H1 (cell line): Measurements from ENCODE around the gene ADARB2. TPM values are rescaled to one million over a fixed set of nuclear protein-coding genes. Genes with fewer than 3 reads are reported as not detected.

Source experiments
- CTCF ChIA-PET: fragments of 300-600 bp; sonication (Branson Sonifier 250); formaldehyde crosslinking; loops from one replicate; lab custom pipeline; 2021; ENCODE audit not compliant: partially characterized antibody; lab: Charles Lee
- POLR2A ChIA-PET: fragments of 300-600 bp; sonication (Branson Sonifier 250); formaldehyde crosslinking; loops from one replicate; lab custom pipeline; 2021; ENCODE audit warnings: inconsistent platforms; ENCODE audit not compliant: partially characterized antibody; lab: Charles Lee
- DNase-seq, 2 experiments: peaks; one replicate each; pipeline versions ENCODE4 v3.0.0 to v3.0.0-alpha.2; 2010 to 2022; ENCODE audit warnings: low spot score in 2 of 2, low read depth in 1 of 2, mixed read lengths in 1 of 2
- FAIRE-seq: peaks from 2 replicates; lab custom pipeline; 2011; peaks lifted over from hg19 to GRCh38; lab: Jason Lieb, UNC
- H2AFZ ChIP-seq: 2 replicates; pipeline ENCODE4 v1.8.1; 2012; ENCODE audit warnings: low read length, inconsistent platforms
- H2AK5ac ChIP-seq: 2 replicates; pipeline ENCODE4 v1.6.1; 2013; ENCODE audit warnings: low read depth, low read length
- H2BK120ac ChIP-seq: replicated peaks from 2 replicates; pipeline ENCODE3; 2013; ENCODE audit warnings: low read depth, low read length, inconsistent platforms
- H2BK12ac ChIP-seq: 2 replicates; pipeline ENCODE4 v1.6.1; 2013; ENCODE audit warnings: low read depth, low read length
- H2BK15ac ChIP-seq: 2 replicates; pipeline ENCODE4 v1.6.1; 2013; ENCODE audit warnings: low read length
- H2BK20ac ChIP-seq: 2 replicates; pipeline ENCODE4 v1.6.1; 2013; ENCODE audit warnings: low read length
- H2BK5ac ChIP-seq: 2 replicates; pipeline ENCODE4 v1.6.1; 2013; ENCODE audit warnings: low read depth, low read length
- H3K14ac ChIP-seq: 2 replicates; pipeline ENCODE4 v1.6.1; 2013; ENCODE audit warnings: inconsistent platforms; ENCODE audit not compliant: insufficient read length
- H3K18ac ChIP-seq: 2 replicates; pipeline ENCODE4 v1.6.1; 2013; ENCODE audit warnings: low read length; ENCODE audit errors: extremely low read depth
- H3K23ac ChIP-seq: 2 replicates; pipeline ENCODE4 v1.6.1; 2013; ENCODE audit warnings: inconsistent platforms; ENCODE audit not compliant: insufficient read length
- H3K23me2 ChIP-seq: 2 replicates; pipeline ENCODE4 v1.6.1; 2013; ENCODE audit warnings: low read depth, low read length
- H3K27ac ChIP-seq: 2 replicates; pipeline ENCODE4 v1.6.1; 2011; ENCODE audit warnings: low read depth, low read length, inconsistent platforms
- H3K27me3 ChIP-seq, 4 experiments: replicated peaks in 1 of 4; 1 replicate in 1 of 4; 2 replicates in 3 of 4; pipeline versions ENCODE4 v1.6.1 to v1.8.1; 2011 to 2013; ENCODE audit warnings: low read length in 3 of 4, mild to moderate bottlenecking in 3 of 4, inconsistent platforms in 2 of 4, mixed read lengths in 2 of 4, moderate library complexity in 1 of 4; ENCODE audit not compliant: control insufficient read depth in 3 of 4, insufficient read depth in 3 of 4; ENCODE audit errors: extremely low read depth in 1 of 4
- H3K36me3 ChIP-seq, 4 experiments: 2 replicates each; pipeline versions ENCODE4 v1.6.1 to v1.8.1; 2011 to 2013; ENCODE audit warnings: mild to moderate bottlenecking in 4 of 4, low read length in 3 of 4, moderate library complexity in 2 of 4, control low read depth in 1 of 4, inconsistent platforms in 1 of 4; ENCODE audit not compliant: insufficient read depth in 4 of 4, control insufficient read depth in 2 of 4
- H3K4ac ChIP-seq: replicated peaks from 2 replicates; pipeline ENCODE3; 2013; ENCODE audit warnings: low read length, low read depth, mixed read lengths, inconsistent platforms; ENCODE audit not compliant: insufficient read length
- H3K4me1 ChIP-seq, 4 experiments: replicated peaks in 1 of 4; 1 replicate in 1 of 4; 2 replicates in 3 of 4; pipeline versions ENCODE4 v1.6.1 to v1.8.1; 2011 to 2013; ENCODE audit warnings: low read length in 3 of 4, inconsistent platforms in 2 of 4, mixed read lengths in 1 of 4; ENCODE audit not compliant: insufficient read depth in 4 of 4, control insufficient read depth in 3 of 4
- H3K4me2 ChIP-seq, 2 experiments: 2 replicates each; pipeline versions ENCODE4 v1.6.1 to v1.8.1; 2011 to 2013; ENCODE audit warnings: low read depth in 2 of 2, low read length in 2 of 2, control low read depth in 1 of 2, inconsistent platforms in 1 of 2, mild to moderate bottlenecking in 1 of 2; ENCODE audit not compliant: insufficient read depth in 1 of 2
- H3K4me3 ChIP-seq, 4 experiments: fragments of 200-600, 300-600 bp in 1 of 4; sonication (generic), shearing (Covaris generic), sonication (Bioruptor Twin) in 1 of 4; 2 replicates each; pipeline versions ENCODE4 v1.5.1 to v1.8.1; 2011 to 2016; ENCODE audit warnings: low read length in 4 of 4, low read depth in 3 of 4, control low read depth in 2 of 4, inconsistent platforms in 2 of 4, mild to moderate bottlenecking in 2 of 4, mixed read lengths in 1 of 4, moderate library complexity in 1 of 4; ENCODE audit not compliant: insufficient read depth in 2 of 4; ENCODE audit errors: extremely low read depth in 1 of 4
- H3K56ac ChIP-seq: replicated peaks from 2 replicates; pipeline ENCODE3; 2013; ENCODE audit warnings: low read depth, mild to moderate bottlenecking, mixed read lengths, low read length, inconsistent platforms; ENCODE audit not compliant: insufficient read length
- H3K79me1 ChIP-seq: 2 replicates; pipeline ENCODE4 v1.6.1; 2013; ENCODE audit warnings: low read depth, low read length, control low read depth
- H3K79me2 ChIP-seq, 2 experiments: 2 replicates each; pipeline versions ENCODE4 v1.6.1 to v1.8.1; 2012 to 2013; ENCODE audit warnings: low read length in 2 of 2, mild to moderate bottlenecking in 2 of 2, inconsistent platforms in 1 of 2; ENCODE audit not compliant: insufficient read depth in 2 of 2, control insufficient read depth in 1 of 2
- H3K9ac ChIP-seq, 4 experiments: replicated peaks in 1 of 4; 1 replicate in 1 of 4; 2 replicates in 3 of 4; pipeline versions ENCODE4 v1.6.1 to v1.8.1; 2011 to 2013; ENCODE audit warnings: low read depth in 3 of 4, low read length in 3 of 4, control low read depth in 2 of 4, mild to moderate bottlenecking in 2 of 4, moderate library complexity in 2 of 4, inconsistent platforms in 1 of 4; ENCODE audit errors: extremely low read depth in 1 of 4
- H3K9me3 ChIP-seq, 2 experiments: 2 replicates each; pipeline versions ENCODE4 v1.6.1 to v1.8.1; 2012 to 2013; ENCODE audit warnings: mild to moderate bottlenecking in 2 of 2, moderate library complexity in 2 of 2, control low read depth in 1 of 2, inconsistent platforms in 1 of 2, low read depth in 1 of 2, low read length in 1 of 2, mixed read lengths in 1 of 2; ENCODE audit not compliant: insufficient read depth in 2 of 2
- H4K20me1 ChIP-seq, 2 experiments: replicated peaks in 1 of 2; 2 replicates each; pipeline versions ENCODE3 to v1.8.1; 2011 to 2013; ENCODE audit warnings: inconsistent platforms in 2 of 2, low read length in 2 of 2, mild to moderate bottlenecking in 1 of 2; ENCODE audit not compliant: insufficient read depth in 2 of 2, control insufficient read depth in 1 of 2
- H4K5ac ChIP-seq: 2 replicates; pipeline ENCODE4 v1.6.1; 2013; ENCODE audit warnings: low read length, low read depth, mixed read lengths, inconsistent platforms; ENCODE audit not compliant: insufficient read length
- H4K8ac ChIP-seq: 2 replicates; pipeline ENCODE4 v1.8.0; 2013; ENCODE audit warnings: mild to moderate bottlenecking, moderate library complexity, low read length, inconsistent platforms; ENCODE audit not compliant: insufficient read depth; ENCODE audit errors: extremely low read depth
- H4K91ac ChIP-seq: replicated peaks from 2 replicates; pipeline ENCODE3; 2013; ENCODE audit warnings: low read length, mixed read lengths, inconsistent platforms; ENCODE audit not compliant: insufficient read length
- CHD1 ChIP-seq: IDR thresholded peaks from 2 replicates; pipeline ENCODE4 v1.6.1; 2012; ENCODE audit warnings: low read depth, low read length, improper control_type of control experiment
- CTBP2 ChIP-seq: IDR thresholded peaks from 2 replicates; pipeline ENCODE4 v1.7.0; 2011; ENCODE audit warnings: borderline replicate concordance, mild to moderate bottlenecking, moderate library complexity, mixed read lengths, low read length; ENCODE audit not compliant: insufficient read depth, insufficient read length
- EGR1 ChIP-seq: IDR thresholded peaks from 2 replicates; pipeline ENCODE4 v1.6.1; 2011; ENCODE audit warnings: low read depth, low read length, borderline replicate concordance
- KDM1A ChIP-seq: fragments of 200-600, 300-600 bp; sonication (generic); IDR thresholded peaks from 2 replicates; pipeline ENCODE4 v1.7.1; 2016; ENCODE audit warnings: mild to moderate bottlenecking, low read length, borderline replicate concordance
- KDM5A ChIP-seq: fragments of 200-600 bp; IDR thresholded peaks from 2 replicates; pipeline ENCODE4 v1.7.1; 2012; ENCODE audit warnings: mild to moderate bottlenecking, low read length, inconsistent platforms, mixed read lengths
- MAFK ChIP-seq: IDR thresholded peaks from 2 replicates; pipeline ENCODE4 v1.6.1; 2012; ENCODE audit warnings: low read depth, mild to moderate bottlenecking, improper control_type of control experiment, low read length
- RFX5 ChIP-seq: IDR thresholded peaks from 2 replicates; pipeline ENCODE4 v1.6.1; 2011; ENCODE audit warnings: low read depth, low read length, improper control_type of control experiment, borderline replicate concordance
- SIX5 ChIP-seq: IDR thresholded peaks from 2 replicates; pipeline ENCODE4 v1.6.1; 2011; ENCODE audit warnings: mild to moderate bottlenecking, low read depth, low read length
- TCF12 ChIP-seq: IDR thresholded peaks from 2 replicates; pipeline ENCODE4 v1.6.1; 2011; ENCODE audit warnings: low read depth, mild to moderate bottlenecking, low read length
- WGBS, 2 experiments: shearing (Covaris generic) in 1 of 2; methylation state at CpG; one replicate each; pipeline versions ENCODE4 v1.1.6 to v1.1.7; 2013 to 2015; ENCODE audit warnings: low lambda C conversion rate in 2 of 2, mixed read lengths in 2 of 2, inconsistent platforms in 1 of 2, low coverage in 1 of 2, missing lambda C conversion rate in 1 of 2; ENCODE audit not compliant: insufficient replicate concordance in 2 of 2, insufficient coverage in 1 of 2, insufficient read length in 1 of 2; ENCODE audit errors: extremely low coverage in 1 of 2, missing lambda C conversion rate in 1 of 2; 5-methylcytosine and 5-hydroxymethylcytosine counted together
- polyA plus RNA-seq, 7 experiments: library from polyadenylated mRNA; depleted of rRNA in 3 of 7; stranded (reverse) in 5 of 7; unstranded in 2 of 7; fragments of >200 nt in 5 of 7; fragments of 200-250 nt in 2 of 7; gene quantifications; 1 replicate in 5 of 7; 2 replicates in 1 of 7; 4 replicates in 1 of 7; pipeline versions ENCODE4 v1.2.1 to v1.2.3, GENCODE V29; 2011 to 2013; ENCODE audit warnings: missing spikeins in 2 of 7, mixed read lengths in 2 of 7
- total RNA-seq: library from RNA; stranded (reverse); fragmentation: NEBNext Ultra II Directional; extraction: Animal tissue kit (Norgen Biotek cat#: 25700); gene quantifications from 2 replicates; pipeline ENCODE4 v1.2.1, GENCODE V29; 2021
- TF ChIP-seq, protein P1 (sequence below): IDR thresholded peaks from 2 replicates; pipeline ENCODE4 v1.6.1; 2012; ENCODE audit warnings: inconsistent platforms

Gene ADARB2
- total and polyA plus RNA-seq, 2 of the 8 experiments (the other 6 are each of a cell fraction or from before 2014, with no cell fraction given), result 2.2 to 2.8 TPM

DNA sequence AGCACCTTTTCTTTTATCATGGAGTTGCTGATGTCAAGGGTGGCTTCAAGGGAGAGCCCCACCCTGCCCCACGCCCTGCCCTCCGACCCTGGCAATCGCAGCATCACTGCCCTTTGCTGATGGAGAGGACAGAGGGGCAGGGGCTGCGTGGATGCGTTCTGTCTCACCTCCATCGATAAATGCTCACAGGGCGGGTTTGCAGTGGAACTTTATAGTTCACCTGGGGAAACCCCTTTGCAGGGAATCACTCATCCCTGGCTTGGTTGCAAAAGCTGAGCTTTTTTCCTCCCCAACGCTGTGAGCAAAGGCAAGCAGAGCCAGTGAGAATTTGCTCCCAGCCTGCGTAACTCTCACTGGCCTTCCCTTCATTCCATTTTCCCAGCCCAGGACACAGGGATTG is 504.3 kb downstream of the ADARB2 start:
- H3K4ac ChIP-seq, result no peak overlapping the region
- CTCF ChIA-PET, result no interaction called here

More for the DNA sequence above, 504.3 kb downstream of the ADARB2 start:
- Histone ChIP-seq H3K27ac (no peak overlapping the region), H4K8ac (no peak overlapping the region), H3K9me3 (no peaks in the 10 kb centered on the region), H2BK5ac (no peak overlapping the region), H3K4me3 (no peak overlapping the region), H3K23me2 (peaks cover 10% of the 10 kb centered on the region), H2AFZ (no peak overlapping the region), H3K27me3 (no peaks in the 10 kb centered on the region), H3K18ac (no peak overlapping the region), H3K36me3 (no peaks in the 10 kb centered on the region), H2AK5ac (no peak overlapping the region; the same call in 1 of the 2 replicates), H2BK12ac (no peak overlapping the region), H2BK15ac (no peak overlapping the region), H3K79me2 (no peaks in the 10 kb centered on the region), H2BK20ac (no peak overlapping the region), H3K4me2 (no peak overlapping the region), H3K4me1 (peaks cover 0 to 5% (median 3%) of the 10 kb centered on the region in 4 experiments; a peak in 3 of 7 replicates), H4K20me1 (peaks cover 0 to 8% of the 10 kb centered on the region in 2 experiments), H3K79me1 (no peaks in the 10 kb centered on the region), H3K9ac (no peak overlapping the region), H2BK120ac (no peak overlapping the region), H3K23ac (no peak overlapping the region), H3K14ac (no peak overlapping the region), H4K5ac (no peak overlapping the region)
- no peak for FAIRE-seq
- POLR2A ChIA-PET, result no interaction called here
- no peak for TF ChIP-seq RFX5
- TF ChIP-seq SIX5, result no peak
- no peak for TF ChIP-seq TCF12
- no peak for TF ChIP-seq CTBP2
- TF ChIP-seq EGR1, result no peak
- TF ChIP-seq, protein P1, sequence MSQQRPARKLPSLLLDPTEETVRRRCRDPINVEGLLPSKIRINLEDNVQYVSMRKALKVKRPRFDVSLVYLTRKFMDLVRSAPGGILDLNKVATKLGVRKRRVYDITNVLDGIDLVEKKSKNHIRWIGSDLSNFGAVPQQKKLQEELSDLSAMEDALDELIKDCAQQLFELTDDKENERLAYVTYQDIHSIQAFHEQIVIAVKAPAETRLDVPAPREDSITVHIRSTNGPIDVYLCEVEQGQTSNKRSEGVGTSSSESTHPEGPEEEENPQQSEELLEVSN, result no peak
- no peak for TF ChIP-seq MAFK
- no peak for TF ChIP-seq KDM5A
- TF ChIP-seq CHD1, result no peak
- no peak for TF ChIP-seq KDM1A
- TF ChIP-seq, all 59 proteins: peak for 0
- WGBS, 2 experiments, result 91% methylated on average over 9 of the region's 9 CpGs; no CpG with 5 or more reads in 1 of the 2 experiments
- DNase-seq, result no peak
- H3K56ac ChIP-seq, result no peak overlapping the region
- no peak overlapping the region for H4K91ac ChIP-seq
